Endothelial cell of umbilical vein (primary cell): Measurements from ENCODE around the gene COL4A1. TPM values are rescaled to one million over a fixed set of nuclear protein-coding genes. Genes with fewer than 3 reads are reported as not detected.

ENCODE experiments used
- BruUV-seq: library from RNA; stranded (reverse); fragments of 400-500 nt; replicated peaks from 2 replicates; lab custom pipeline; 2021; lab: Mats Ljungman, UMichigan
- CTCF ChIA-PET: fragments of 300-600, 350-600 bp; sonication (Branson Sonifier 250); formaldehyde crosslinking; loops from one replicate; lab custom pipeline; 2021; ENCODE audit warnings: antibody characterized with exemption, inconsistent platforms; lab: Charles Lee
- POLR2A ChIA-PET: fragments of 300-600, 350-600 bp; sonication (Branson Sonifier 250); formaldehyde crosslinking; loops from one replicate; lab custom pipeline; 2021; ENCODE audit warnings: antibody characterized with exemption, inconsistent platforms; lab: Charles Lee
- DNase-seq: peaks from one replicate; pipeline ENCODE4 v3.0.0-alpha.2; 2011; ENCODE audit warnings: low read depth, low spot score
- FAIRE-seq: peaks from 2 replicates; lab custom pipeline; 2011; peaks lifted over from hg19 to GRCh38; lab: Jason Lieb, UNC
- H2AFZ ChIP-seq: 2 replicates; pipeline ENCODE4 v1.6.0; 2012; ENCODE audit warnings: low read depth, low read length, control low read depth, inconsistent platforms
- H3K27ac ChIP-seq: 2 replicates; pipeline ENCODE4 v1.5.1; 2011; ENCODE audit warnings: low read depth, mild to moderate bottlenecking, control low read depth, low read length, moderate library complexity; ENCODE audit not compliant: insufficient read depth
- H3K27me3 ChIP-seq, 2 experiments: 2 replicates each; pipeline versions ENCODE4 v1.6.0 to v1.6.1; 2011; ENCODE audit warnings: low read length in 2 of 2, mixed read lengths in 1 of 2; ENCODE audit not compliant: control insufficient read depth in 2 of 2, insufficient read depth in 2 of 2
- H3K36me3 ChIP-seq, 2 experiments: 2 replicates in 1 of 2; 3 replicates in 1 of 2; pipeline ENCODE4 v1.5.1; 2011; ENCODE audit warnings: low read length in 2 of 2, mild to moderate bottlenecking in 1 of 2, moderate library complexity in 1 of 2; ENCODE audit not compliant: control insufficient read depth in 2 of 2, insufficient read depth in 2 of 2; ENCODE audit errors: extremely low read depth in 1 of 2
- H3K4me1 ChIP-seq: 3 replicates; pipeline ENCODE4 v1.5.1; 2011; ENCODE audit warnings: mild to moderate bottlenecking, low read length; ENCODE audit not compliant: control insufficient read depth, insufficient read depth; ENCODE audit errors: extremely low read depth
- H3K4me2 ChIP-seq: 2 replicates; pipeline ENCODE4 v1.6.1; 2011; ENCODE audit warnings: low read length, control low read depth, mixed read lengths; ENCODE audit not compliant: insufficient read depth
- H3K4me3 ChIP-seq, 3 experiments: fragments of 200-600 bp in 1 of 3; sonication (generic), shearing (Covaris generic) in 1 of 3; replicated peaks in 1 of 3; 2 replicates each; pipeline ENCODE4 v1.5.1; 2011 to 2016; ENCODE audit warnings: control low read depth in 3 of 3, low read length in 3 of 3, mild to moderate bottlenecking in 2 of 3, inconsistent platforms in 1 of 3, low read depth in 1 of 3, moderate library complexity in 1 of 3; ENCODE audit not compliant: insufficient read depth in 1 of 3
- H3K79me2 ChIP-seq: 2 replicates; pipeline ENCODE4 v1.6.0; 2012; ENCODE audit warnings: low read length, inconsistent platforms; ENCODE audit not compliant: control insufficient read depth, insufficient read depth
- H3K9ac ChIP-seq: replicated peaks from 2 replicates; pipeline ENCODE3; 2011; ENCODE audit warnings: low read length, control low read depth; ENCODE audit not compliant: insufficient read depth; ENCODE audit errors: extremely low read depth
- H3K9me1 ChIP-seq: replicated peaks from 3 replicates; pipeline ENCODE4 v1.6.0; 2011; ENCODE audit warnings: mild to moderate bottlenecking, low read length; ENCODE audit not compliant: control insufficient read depth, insufficient read depth; ENCODE audit errors: extremely low read depth
- H3K9me3 ChIP-seq: replicated peaks from 2 replicates; pipeline ENCODE4 v1.5.1; 2012; ENCODE audit warnings: low read length, inconsistent platforms; ENCODE audit not compliant: control insufficient read depth, insufficient read depth
- H4K20me1 ChIP-seq: replicated peaks from 2 replicates; pipeline ENCODE3; 2011; ENCODE audit warnings: mild to moderate bottlenecking, low read length; ENCODE audit not compliant: control insufficient read depth, insufficient read depth; ENCODE audit errors: extremely low read depth
- EZH2 ChIP-seq: IDR thresholded peaks from 2 replicates; pipeline ENCODE4 v1.6.1; 2012; ENCODE audit warnings: borderline replicate concordance, low read depth, mild to moderate bottlenecking, moderate library complexity, low read length, inconsistent platforms; ENCODE audit not compliant: severe bottlenecking
- FOS ChIP-seq: IDR thresholded peaks from 2 replicates; pipeline ENCODE4 v1.6.1; 2011; ENCODE audit warnings: mild to moderate bottlenecking, low read length, moderate library complexity, borderline replicate concordance; ENCODE audit not compliant: insufficient read depth
- GATA2 ChIP-seq: IDR thresholded peaks from 2 replicates; pipeline ENCODE4 v1.7.0; 2011; ENCODE audit warnings: low read depth, mild to moderate bottlenecking, moderate library complexity, mixed read lengths, low read length; ENCODE audit not compliant: insufficient read length, insufficient read depth
- JUN ChIP-seq: IDR thresholded peaks from 2 replicates; pipeline ENCODE4 v1.6.1; 2011; ENCODE audit warnings: borderline replicate concordance, low read depth; ENCODE audit not compliant: insufficient read length, insufficient read depth
- MYC ChIP-seq: IDR thresholded peaks from one replicate; pipeline ENCODE4 v1.6.1; 2011; ENCODE audit warnings: mild to moderate bottlenecking, low read depth, low read length
- POLR2A ChIP-seq: IDR thresholded peaks from 2 replicates; pipeline ENCODE4 v1.6.1; 2012; ENCODE audit warnings: low read depth, mild to moderate bottlenecking, control low read depth, low read length
- POLR2AphosphoS5 ChIP-seq: IDR thresholded peaks from 2 replicates; pipeline ENCODE4 v1.6.1; 2012; ENCODE audit warnings: low read depth, mild to moderate bottlenecking, control low read depth, low read length, moderate library complexity; ENCODE audit not compliant: insufficient read depth
- dilution Hi-C: fragments of 300-500 bp; cut with MboI; formaldehyde crosslinking; loops from one replicate; pipeline ENCODE4 v1.15.0; 2019; ENCODE audit warnings: low sequenced_read_pairs; ENCODE audit not compliant: extremely low pct_ligation_motif_present
- intact Hi-C: fragments of 100-400 bp; cut with micrococcal nuclease; formaldehyde crosslinking; loops from one replicate; pipeline ENCODE4 v1.10.0; 2022
- polyA plus RNA-seq, 4 experiments: library from polyadenylated mRNA; depleted of rRNA in 3 of 4; stranded (reverse) in 3 of 4; unstranded in 1 of 4; fragments of >200 nt; gene quantifications; 2 replicates each; pipeline versions ENCODE4 v1.2.1 to v1.2.3, GENCODE V29; 2011 to 2012; ENCODE audit warnings: missing spikeins in 1 of 4
- total RNA-seq: library from RNA; stranded (reverse); gene quantifications from 2 replicates; pipeline ENCODE4 v1.2.3, GENCODE V29; 2021
- TF ChIP-seq, protein P1 (sequence below): IDR thresholded peaks from 2 replicates; pipeline ENCODE4 v1.6.1; 2011; ENCODE audit not compliant: insufficient read depth, insufficient read length
- TF ChIP-seq, protein P2 (sequence below), 2 donors: IDR thresholded peaks; 1 replicate in 1 of 2; 2 replicates in 1 of 2; pipeline ENCODE4 v1.5.1; 2011; ENCODE audit warnings: low read length in 2 of 2, mild to moderate bottlenecking in 2 of 2, moderate library complexity in 2 of 2, control low read depth in 1 of 2, inconsistent platforms in 1 of 2, low read depth in 1 of 2; ENCODE audit not compliant: insufficient read depth in 1 of 2; ENCODE audit errors: extremely low read depth in 1 of 2

COL4A1 gene
- total and polyA plus RNA-seq, 2 donors (not counting 3 experiments of a cell fraction or from before 2014, with no cell fraction given) = 384 to 1,119 TPM

DNA sequence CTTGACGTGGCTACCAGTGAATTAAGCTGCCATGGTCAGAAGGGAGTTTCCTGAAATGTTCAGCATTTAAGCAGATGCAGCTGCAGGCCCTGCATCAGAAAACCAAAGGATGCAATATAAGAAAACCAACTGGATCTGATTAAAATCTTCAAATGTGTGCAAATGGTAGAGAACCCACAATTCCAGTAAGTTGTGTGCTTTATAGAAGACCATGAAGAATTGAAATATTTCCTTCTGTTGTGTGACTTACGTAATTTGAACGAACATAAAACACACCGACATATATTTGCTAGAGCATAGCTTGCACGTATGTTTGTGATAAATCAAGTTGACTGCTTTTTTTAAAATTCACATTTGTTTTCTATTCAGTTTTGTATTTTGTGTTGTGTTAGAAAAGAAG is 191.4 kb downstream of the COL4A1 start:
- H2AFZ ChIP-seq = no peak overlapping the region
- FAIRE-seq = no peak
- dilution Hi-C loops (no loop called here), intact Hi-C loops (no loop called here)
- CTCF ChIA-PET = no interaction called here
- H4K20me1 ChIP-seq = no peaks in the 10 kb centered on the region
- BruUV-seq = no TSS peak
- H3K79me2 ChIP-seq = no peaks in the 10 kb centered on the region
- no peak overlapping the region for H3K4me2 ChIP-seq
- no peaks in the 10 kb centered on the region for H3K36me3 ChIP-seq
- H3K9me1 ChIP-seq = no peaks in the 10 kb centered on the region
- TF ChIP-seq JUN (no peak), POLR2A (no peak), POLR2AphosphoS5 (no peak), MYC (no peak), FOS (no peak), EZH2 (no peak), GATA2 (no peak)
- TF ChIP-seq, protein P1, sequence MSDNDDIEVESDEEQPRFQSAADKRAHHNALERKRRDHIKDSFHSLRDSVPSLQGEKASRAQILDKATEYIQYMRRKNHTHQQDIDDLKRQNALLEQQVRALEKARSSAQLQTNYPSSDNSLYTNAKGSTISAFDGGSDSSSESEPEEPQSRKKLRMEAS = no peak
- TF ChIP-seq, protein P2, sequence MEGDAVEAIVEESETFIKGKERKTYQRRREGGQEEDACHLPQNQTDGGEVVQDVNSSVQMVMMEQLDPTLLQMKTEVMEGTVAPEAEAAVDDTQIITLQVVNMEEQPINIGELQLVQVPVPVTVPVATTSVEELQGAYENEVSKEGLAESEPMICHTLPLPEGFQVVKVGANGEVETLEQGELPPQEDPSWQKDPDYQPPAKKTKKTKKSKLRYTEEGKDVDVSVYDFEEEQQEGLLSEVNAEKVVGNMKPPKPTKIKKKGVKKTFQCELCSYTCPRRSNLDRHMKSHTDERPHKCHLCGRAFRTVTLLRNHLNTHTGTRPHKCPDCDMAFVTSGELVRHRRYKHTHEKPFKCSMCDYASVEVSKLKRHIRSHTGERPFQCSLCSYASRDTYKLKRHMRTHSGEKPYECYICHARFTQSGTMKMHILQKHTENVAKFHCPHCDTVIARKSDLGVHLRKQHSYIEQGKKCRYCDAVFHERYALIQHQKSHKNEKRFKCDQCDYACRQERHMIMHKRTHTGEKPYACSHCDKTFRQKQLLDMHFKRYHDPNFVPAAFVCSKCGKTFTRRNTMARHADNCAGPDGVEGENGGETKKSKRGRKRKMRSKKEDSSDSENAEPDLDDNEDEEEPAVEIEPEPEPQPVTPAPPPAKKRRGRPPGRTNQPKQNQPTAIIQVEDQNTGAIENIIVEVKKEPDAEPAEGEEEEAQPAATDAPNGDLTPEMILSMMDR (IDR thresholded peaks at IDR 0.05; ENCODE audit: extremely low read depth in 1 of 2, insufficient read depth in 1 of 2, low read depth in 1 of 2, low read length in 2 of 2) = no peak
- H3K9ac ChIP-seq = no peak overlapping the region
- H3K27me3 ChIP-seq = peaks cover 17 to 22% of the 10 kb centered on the region in 2 experiments
- H3K27ac ChIP-seq = no peak overlapping the region
- H3K9me3 ChIP-seq = no peaks in the 10 kb centered on the region
- no peak overlapping the region for H3K4me3 ChIP-seq
- DNase-seq = no peak
- POLR2A ChIA-PET = no interaction called here
- no peaks in the 10 kb centered on the region for H3K4me1 ChIP-seq
